Diencephalon (tissue), 1 donor: ENCODE data around the gene ITIH4. TPM values are rescaled to one million over a fixed set of nuclear protein-coding genes. Genes with fewer than 3 reads are reported as not detected.

Experiments used
- small RNA-seq: library from RNA; depleted of rRNA; stranded (forward); fragments of <200 nt; gene quantifications from one replicate; pipeline ENCODE3, GENCODE V24; 2014
- total RNA-seq: library from RNA; depleted of rRNA; stranded (reverse); fragments of >200 nt; gene quantifications from one replicate; pipeline ENCODE4 v1.2.3, GENCODE V29; 2014

The ITIH4 gene
- 6.0 TPM for total RNA-seq

DNA sequence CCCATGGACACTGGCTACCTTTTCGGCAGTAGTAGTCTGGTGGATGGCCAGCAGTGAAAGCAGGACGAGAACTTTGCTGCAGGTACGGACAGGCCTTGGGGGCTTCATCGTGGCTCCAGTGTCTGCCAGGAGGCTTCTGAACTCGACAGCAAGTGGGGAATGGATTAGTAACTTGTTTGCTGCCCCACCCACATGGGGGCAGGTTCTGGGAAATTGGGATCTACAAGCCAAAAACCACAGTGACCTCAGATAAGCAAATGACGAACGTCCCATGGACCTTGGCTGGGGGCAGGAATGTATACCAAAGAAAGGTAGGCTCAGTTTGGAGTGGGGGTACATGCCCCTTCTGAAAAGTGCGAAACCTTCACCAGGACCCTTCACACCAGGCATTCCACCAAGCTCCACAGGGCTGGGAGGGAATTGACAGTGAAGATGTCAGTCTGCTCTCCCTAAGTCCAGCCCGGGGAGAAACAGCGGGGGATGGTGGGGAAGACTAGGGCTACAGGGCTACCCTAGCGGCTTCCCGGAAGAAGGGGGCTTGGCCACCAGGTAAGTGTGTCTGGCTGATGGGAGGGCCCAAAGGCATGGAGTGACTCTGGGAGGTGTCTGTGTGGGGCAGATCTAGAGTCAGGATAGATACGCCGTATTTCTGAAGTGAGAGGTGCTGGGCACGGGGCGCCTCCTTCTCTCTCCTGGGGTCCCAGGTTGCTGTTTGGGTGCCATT is at the start of gene ITIH4:
Gene ITIH4 (minus strand): TSS at position 138 of the 724 bp plus-strand sequence. CDS start 30 bp downstream, at position 108.

DNA sequence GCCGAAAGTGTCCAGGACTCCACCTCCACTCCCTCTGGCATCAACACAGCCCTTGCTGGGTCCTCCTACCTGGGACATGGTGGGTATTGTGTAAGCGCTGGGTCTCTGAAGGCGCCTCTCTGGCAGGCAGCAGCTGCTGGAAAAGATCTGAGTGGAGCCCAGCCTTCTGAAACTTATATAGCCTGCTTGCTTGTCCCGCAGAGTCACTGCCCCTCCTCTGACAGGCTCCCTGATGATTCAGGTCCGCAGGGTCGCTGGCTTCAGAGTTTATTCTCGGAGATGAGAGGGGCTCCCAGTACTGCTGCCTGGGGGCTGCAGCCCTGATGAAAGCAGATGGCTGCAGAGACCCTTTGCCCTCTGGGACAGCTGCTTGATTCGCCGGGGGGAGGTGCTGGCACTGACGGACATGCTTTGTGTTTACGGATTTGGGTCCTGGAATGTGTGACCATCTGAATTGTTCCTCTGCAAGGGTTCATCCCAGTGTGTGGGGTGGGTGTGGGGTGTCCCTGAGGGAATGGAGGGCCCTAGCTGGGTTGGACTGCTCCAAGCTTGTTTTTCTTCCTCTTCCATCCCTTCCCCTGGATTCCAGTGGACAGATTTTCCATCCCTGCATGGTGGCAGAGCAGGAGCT is 4.5 kb upstream of the ITIH4 start, which contains the start of gene MUSTN1:
Gene MUSTN1 (minus strand): TSS at position 149 of the 631 bp plus-strand sequence. CDS start 71 bp downstream, at position 78.

DNA sequence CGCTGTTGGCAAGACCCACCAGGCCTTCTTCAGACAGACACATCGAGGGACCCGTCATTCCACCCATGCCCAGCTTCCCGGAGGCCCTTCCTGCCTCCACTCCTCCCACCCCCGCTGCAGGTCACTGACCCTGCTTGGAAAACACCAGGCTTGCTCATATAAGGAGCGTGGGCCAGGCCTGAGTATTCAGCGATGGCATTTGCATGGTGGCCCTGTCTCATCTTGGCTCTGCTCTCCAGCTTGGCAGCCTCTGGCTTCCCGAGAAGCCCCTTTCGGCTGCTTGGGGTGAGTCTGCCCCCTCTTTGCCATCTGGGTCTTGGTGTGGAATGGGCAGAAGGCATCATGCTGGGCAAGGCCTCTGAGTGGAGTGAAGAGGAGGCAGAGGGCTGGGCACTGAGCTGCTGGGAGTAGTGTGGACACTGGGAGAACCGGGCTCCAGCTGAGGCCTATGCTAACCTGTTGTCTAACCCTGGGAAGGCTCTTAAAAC is 35.8 kb downstream of the ITIH4 start, which contains the start of gene ITIH3:
Gene ITIH3 (plus strand): TSS at position 185 of the 488 bp plus-strand sequence. CDS start 8 bp downstream, at position 193.

DNA sequence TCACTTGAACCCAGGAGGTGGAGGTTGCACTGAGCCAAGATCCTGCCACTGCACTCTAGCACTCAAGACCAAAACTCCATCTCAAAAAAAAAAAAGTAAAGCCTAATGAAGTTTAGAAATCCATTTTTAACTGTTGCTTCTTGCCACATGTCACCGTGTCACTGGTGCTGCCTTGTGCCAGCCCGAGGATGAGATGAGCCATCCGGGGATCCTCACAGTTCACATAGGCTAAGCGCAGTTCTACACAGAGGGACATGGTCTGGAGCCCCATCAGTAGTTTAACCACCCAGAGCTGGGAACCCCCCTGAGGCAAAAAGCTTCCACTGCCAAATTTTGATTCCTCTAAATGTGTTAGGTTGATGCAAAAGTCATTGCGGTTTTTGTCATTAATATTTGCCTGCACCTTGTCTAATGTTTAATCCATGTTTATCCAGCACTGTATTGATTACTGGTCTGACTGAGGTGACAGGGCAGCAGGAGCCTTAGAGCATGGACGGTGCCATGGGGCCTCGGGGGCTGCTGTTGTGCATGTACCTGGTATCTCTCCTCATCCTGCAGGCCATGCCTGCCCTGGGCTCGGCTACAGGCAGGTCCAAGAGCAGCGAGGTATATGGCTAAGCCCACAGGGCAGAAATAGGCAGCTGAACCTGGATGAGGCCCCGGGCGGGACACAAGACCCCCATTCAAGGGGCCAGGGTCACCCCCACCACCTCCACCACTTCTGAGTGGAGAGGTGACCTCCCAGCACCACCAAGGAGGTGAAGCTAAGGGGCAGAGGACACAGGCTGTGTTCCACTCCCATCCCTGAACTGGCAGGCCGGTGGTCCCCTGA is 53.1 kb downstream of the ITIH4 start, which contains the start of gene ITIH1:
Gene ITIH1 (plus strand): TSS at position 473 of the 832 bp plus-strand sequence. CDS start 17 bp downstream, at position 490.

DNA sequence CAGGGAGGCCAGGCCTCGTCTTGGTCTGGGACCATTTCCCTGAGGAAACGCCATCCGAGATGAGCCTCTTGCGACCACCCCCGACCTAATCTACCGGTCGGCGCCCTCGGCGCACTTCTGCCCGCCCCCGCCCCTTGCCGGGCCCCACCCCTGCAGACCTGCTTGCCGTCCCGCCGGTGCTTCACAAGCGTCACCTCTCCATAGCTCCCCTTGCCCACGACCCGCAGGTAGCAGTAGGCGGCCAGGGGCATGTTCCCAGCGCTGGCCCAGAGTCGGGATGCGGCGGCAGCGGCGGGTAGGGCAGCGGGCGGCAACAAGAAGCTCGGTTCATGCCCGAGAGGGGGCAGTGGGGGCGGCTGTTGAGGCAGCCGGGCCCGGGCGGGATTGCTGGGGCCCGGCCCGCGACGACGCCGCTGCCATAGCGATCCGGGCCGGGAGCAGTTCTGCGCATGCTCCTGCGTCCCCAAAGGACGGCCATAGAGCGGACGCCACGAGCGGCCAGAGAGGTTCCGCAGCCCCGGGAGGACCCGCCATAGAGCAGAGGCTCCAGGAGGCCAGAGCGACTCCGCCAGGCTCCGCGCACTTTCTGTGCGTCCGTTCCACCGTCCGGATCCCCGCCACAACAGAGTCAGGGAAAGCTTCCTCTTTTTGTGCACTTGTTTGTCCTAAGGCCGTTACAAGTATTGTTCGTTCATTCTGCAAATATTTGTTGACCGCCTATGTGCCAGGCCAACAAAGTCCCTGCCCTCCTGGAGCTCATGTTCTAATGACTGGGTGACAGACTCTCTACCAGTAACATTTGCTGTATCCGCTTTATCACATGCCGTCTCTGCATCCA is 59.8 kb downstream of the ITIH4 start, which contains the start of gene NEK4:
Gene NEK4 (minus strand): TSS at position 445 of the 838 bp plus-strand sequence. CDS start 194 bp downstream, at position 251.

Small RNAs within 50 kb of the gene (small RNA-seq; reads per million reads assigned to genes)
- gene MIR8064 = not detected
- gene MUSTN1 = not detected

Other genes with a start within 250 kb of the ITIH4 start
- gene PBRM1, start 144.8 kb downstream of the ITIH4 start, total RNA-seq = 171 TPM
- 53.3 TPM for gene GNL3, start 144.6 kb downstream of the ITIH4 start, total RNA-seq
- 74.3 TPM for gene GLT8D1, start 124.9 kb downstream of the ITIH4 start, total RNA-seq
- gene SPCS1, start 124.6 kb downstream of the ITIH4 start, total RNA-seq = 62.5 TPM
- 55.1 TPM for gene NEK4, start 59.7 kb downstream of the ITIH4 start, total RNA-seq
- not detected for gene ITIH1, start 53.1 kb downstream of the ITIH4 start, total RNA-seq
- gene ITIH3, start 35.9 kb downstream of the ITIH4 start, total RNA-seq = not detected
- gene MUSTN1, start 4.3 kb upstream of the ITIH4 start, total RNA-seq = not detected
- 12.0 TPM for gene STIMATE, start 66.9 kb upstream of the ITIH4 start, total RNA-seq
- gene SFMBT1, start 215.4 kb upstream of the ITIH4 start, total RNA-seq = 32.3 TPM